ENCODE results near the gene ADGB. TPM values are rescaled to one million over a fixed set of nuclear protein-coding genes. Genes with fewer than 3 reads are reported as not detected.

ADGB gene
- total and polyA plus RNA-seq, 2 donors from 2014 or later: not detected

- no peak for FAIRE-seq
- no peaks in the 10 kb centered on the region for H3K36me3 ChIP-seq (ENCODE audit: control insufficient read depth in 2 of 3, insufficient read depth in 3 of 3, low read length in 3 of 3)
- intact Hi-C loops (cut with DNase I): no loop called here
Observed at GRCh38 chr6:146833157-146833556, 234.4 kb downstream of the ADGB start.

GRCh38 chr6:146840216-146840615 lies 241.4 kb downstream of the ADGB start:
- Histone ChIP-seq H3K4me1 (ENCODE audit: control insufficient read depth in 2 of 3, insufficient read depth in 2 of 3, low read depth in 1 of 3, low read length in 3 of 3) (no peaks in the 10 kb centered on the region), H3K9me3 (ENCODE audit: control insufficient read depth in 2 of 3, insufficient read depth in 1 of 3, low read length in 3 of 3) (no peaks in the 10 kb centered on the region), H3K27me3 (ENCODE audit: control insufficient read depth, insufficient read depth, low read length) (no peaks in the 10 kb centered on the region), H3K36me3 (ENCODE audit: control insufficient read depth in 2 of 3, insufficient read depth in 3 of 3, low read length in 3 of 3) (no peaks in the 10 kb centered on the region), H3K9ac (ENCODE audit: low read length in 3 of 3) (no peak overlapping the region), H3K4me3 (ENCODE audit: low read length in 3 of 3) (no peak overlapping the region), H3K27ac (ENCODE audit: low read depth in 2 of 2, low read length in 2 of 2) (no peak overlapping the region)
- intact Hi-C loops (cut with DNase I): no loop called here
- FAIRE-seq (no peak), DNase-seq (no peak)
- TF ChIP-seq CTCF (IDR thresholded peaks at IDR 0.05; ENCODE audit: borderline replicate concordance, extremely low read depth, insufficient read depth): no peak

More at GRCh38 chr6:146833157-146833556, 234.4 kb downstream of the ADGB start:
- Histone ChIP-seq H3K27me3 (ENCODE audit: control insufficient read depth, insufficient read depth, low read length) (no peaks in the 10 kb centered on the region), H3K4me1 (ENCODE audit: control insufficient read depth in 2 of 3, insufficient read depth in 2 of 3, low read depth in 1 of 3, low read length in 3 of 3) (no peaks in the 10 kb centered on the region), H3K9ac (ENCODE audit: low read length in 3 of 3) (no peak overlapping the region), H3K9me3 (ENCODE audit: control insufficient read depth in 2 of 3, insufficient read depth in 1 of 3, low read length in 3 of 3) (no peaks in the 10 kb centered on the region), H3K27ac (ENCODE audit: low read depth in 2 of 2, low read length in 2 of 2) (no peak overlapping the region), H3K4me3 (ENCODE audit: low read length in 3 of 3) (no peak overlapping the region)
- DNase-seq: no peak
- TF ChIP-seq CTCF (IDR thresholded peaks at IDR 0.05; ENCODE audit: borderline replicate concordance, extremely low read depth, insufficient read depth): no peak

- TF ChIP-seq CTCF (IDR thresholded peaks at IDR 0.05; ENCODE audit: borderline replicate concordance, extremely low read depth, insufficient read depth): no peak
- no peak for FAIRE-seq
- Histone ChIP-seq H3K27me3 (ENCODE audit: control insufficient read depth, insufficient read depth, low read length) (no peaks in the 10 kb centered on the region), H3K9me3 (ENCODE audit: control insufficient read depth in 2 of 3, insufficient read depth in 1 of 3, low read length in 3 of 3) (no peaks in the 10 kb centered on the region), H3K4me3 (ENCODE audit: low read length in 3 of 3) (no peak overlapping the region), H3K4me1 (ENCODE audit: control insufficient read depth in 2 of 3, insufficient read depth in 2 of 3, low read depth in 1 of 3, low read length in 3 of 3) (no peaks in the 10 kb centered on the region), H3K36me3 (ENCODE audit: control insufficient read depth in 2 of 3, insufficient read depth in 3 of 3, low read length in 3 of 3) (no peaks in the 10 kb centered on the region), H3K27ac (ENCODE audit: low read depth in 2 of 2, low read length in 2 of 2) (no peak overlapping the region), H3K9ac (ENCODE audit: low read length in 3 of 3) (no peak overlapping the region)
- intact Hi-C loops (cut with DNase I): no loop called here
- no peak for DNase-seq
Observed at GRCh38 chr6:146840641-146841040, 241.9 kb downstream of the ADGB start.

GRCh38 chr6:146847426-146847825 lies 248.7 kb downstream of the ADGB start:
- Histone ChIP-seq H3K4me1 (ENCODE audit: control insufficient read depth in 2 of 3, insufficient read depth in 2 of 3, low read depth in 1 of 3, low read length in 3 of 3) (no peaks in the 10 kb centered on the region), H3K4me3 (ENCODE audit: low read length in 3 of 3) (no peak overlapping the region), H3K9me3 (ENCODE audit: control insufficient read depth in 2 of 3, insufficient read depth in 1 of 3, low read length in 3 of 3) (no peaks in the 10 kb centered on the region), H3K36me3 (ENCODE audit: control insufficient read depth in 2 of 3, insufficient read depth in 3 of 3, low read length in 3 of 3) (no peaks in the 10 kb centered on the region), H3K27me3 (ENCODE audit: control insufficient read depth, insufficient read depth, low read length) (no peaks in the 10 kb centered on the region), H3K9ac (ENCODE audit: low read length in 3 of 3) (no peak overlapping the region), H3K27ac (ENCODE audit: low read depth in 2 of 2, low read length in 2 of 2) (no peak overlapping the region)
- DNase-seq (no peak), FAIRE-seq (no peak)
- intact Hi-C loops (cut with DNase I): no loop called here
- no peak for TF ChIP-seq CTCF (IDR thresholded peaks at IDR 0.05; ENCODE audit: borderline replicate concordance, extremely low read depth, insufficient read depth)

All from kidney (tissue), 14 donors.